Esophagus muscularis mucosa (tissue), 4 donors: ENCODE data around the gene ZNF3.

Experiments used
- EP300 ChIP-seq: sonication (generic); formaldehyde crosslinking; IDR thresholded peaks from one replicate; pipeline ENCODE4 v1.6.1; 2017; ENCODE audit warnings: antibody characterized with exemption
- POLR2A ChIP-seq: fragments of 450-650 bp; IDR thresholded peaks from one replicate; pipeline ENCODE4 v1.6.1; 2017; ENCODE audit warnings: antibody characterized with exemption, moderate library complexity, mild to moderate bottlenecking, low read depth
- TF ChIP-seq, protein P1 (sequence below), 3 experiments: fragments of 200-600 bp in 2 of 3; fragments of 450-650 bp in 1 of 3; sonication (generic) in 2 of 3; IDR thresholded peaks; one replicate each; pipeline ENCODE4 v1.5.1; 2017 to 2019; ENCODE audit warnings: antibody characterized with exemption in 3 of 3, mild to moderate bottlenecking in 2 of 3, moderate library complexity in 1 of 3

DNA sequence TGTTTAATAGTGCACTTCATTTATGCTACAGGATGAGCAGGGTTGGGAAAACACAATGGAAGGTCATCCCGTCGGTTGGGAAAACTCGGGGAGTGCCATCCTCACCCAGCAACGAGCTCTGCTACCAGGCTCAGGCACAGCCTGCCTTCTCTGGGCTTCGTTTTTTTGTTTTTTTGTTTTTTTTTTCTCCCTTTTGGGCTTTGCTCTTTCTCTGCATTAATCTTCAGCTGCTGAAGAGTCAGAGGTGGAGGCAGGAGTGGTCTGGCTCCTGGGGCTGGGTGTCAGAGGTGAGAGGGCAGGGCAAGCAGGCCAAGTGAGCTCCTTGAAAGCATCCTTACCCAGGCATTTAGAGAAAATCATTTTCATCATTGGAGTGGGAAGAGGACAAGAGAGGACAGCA lies 11.5 kb downstream of the ZNF3 start:
- TF ChIP-seq, protein P1, sequence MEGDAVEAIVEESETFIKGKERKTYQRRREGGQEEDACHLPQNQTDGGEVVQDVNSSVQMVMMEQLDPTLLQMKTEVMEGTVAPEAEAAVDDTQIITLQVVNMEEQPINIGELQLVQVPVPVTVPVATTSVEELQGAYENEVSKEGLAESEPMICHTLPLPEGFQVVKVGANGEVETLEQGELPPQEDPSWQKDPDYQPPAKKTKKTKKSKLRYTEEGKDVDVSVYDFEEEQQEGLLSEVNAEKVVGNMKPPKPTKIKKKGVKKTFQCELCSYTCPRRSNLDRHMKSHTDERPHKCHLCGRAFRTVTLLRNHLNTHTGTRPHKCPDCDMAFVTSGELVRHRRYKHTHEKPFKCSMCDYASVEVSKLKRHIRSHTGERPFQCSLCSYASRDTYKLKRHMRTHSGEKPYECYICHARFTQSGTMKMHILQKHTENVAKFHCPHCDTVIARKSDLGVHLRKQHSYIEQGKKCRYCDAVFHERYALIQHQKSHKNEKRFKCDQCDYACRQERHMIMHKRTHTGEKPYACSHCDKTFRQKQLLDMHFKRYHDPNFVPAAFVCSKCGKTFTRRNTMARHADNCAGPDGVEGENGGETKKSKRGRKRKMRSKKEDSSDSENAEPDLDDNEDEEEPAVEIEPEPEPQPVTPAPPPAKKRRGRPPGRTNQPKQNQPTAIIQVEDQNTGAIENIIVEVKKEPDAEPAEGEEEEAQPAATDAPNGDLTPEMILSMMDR (IDR thresholded peaks at IDR 0.05), result no peak
- TF ChIP-seq POLR2A (no peak), EP300 (no peak)
